ENCODE measurements around the gene G6PD. TPM values are rescaled to one million over a fixed set of nuclear protein-coding genes. Genes with fewer than 3 reads are reported as not detected.

Gene G6PD
- total and polyA plus RNA-seq, 2 donors (not counting 3 experiments of a cell fraction or from before 2014, with no cell fraction given), result 155 to 159 TPM

DNA sequence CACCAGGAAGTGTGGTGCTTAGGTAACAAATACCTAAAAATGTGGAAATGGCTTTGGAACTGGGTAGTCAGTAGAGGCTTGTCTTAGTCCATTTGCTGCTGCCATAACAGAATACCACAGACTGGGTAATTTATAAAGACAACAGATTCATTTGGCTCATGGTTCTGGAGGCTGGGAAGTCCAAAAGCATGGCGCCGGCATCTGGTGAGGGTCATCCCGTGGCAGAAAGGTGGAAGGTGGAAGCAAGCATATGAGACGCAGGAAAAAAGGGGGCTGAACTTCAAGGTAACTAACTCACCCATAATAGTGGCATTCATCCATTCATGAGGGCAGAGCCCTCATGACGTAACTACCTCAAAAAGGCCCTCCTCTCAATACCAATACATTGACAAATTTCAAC is 37.2 kb downstream of the G6PD start:
- BruUV-seq (replicated peaks), result no TSS peak
- H3K79me2 ChIP-seq (ENCODE audit: control insufficient read depth, insufficient read depth, low read length), result no peaks in the 10 kb centered on the region
- no peak overlapping the region for H3K27ac ChIP-seq (ENCODE audit: insufficient read depth, low read depth, low read length)

DNA sequence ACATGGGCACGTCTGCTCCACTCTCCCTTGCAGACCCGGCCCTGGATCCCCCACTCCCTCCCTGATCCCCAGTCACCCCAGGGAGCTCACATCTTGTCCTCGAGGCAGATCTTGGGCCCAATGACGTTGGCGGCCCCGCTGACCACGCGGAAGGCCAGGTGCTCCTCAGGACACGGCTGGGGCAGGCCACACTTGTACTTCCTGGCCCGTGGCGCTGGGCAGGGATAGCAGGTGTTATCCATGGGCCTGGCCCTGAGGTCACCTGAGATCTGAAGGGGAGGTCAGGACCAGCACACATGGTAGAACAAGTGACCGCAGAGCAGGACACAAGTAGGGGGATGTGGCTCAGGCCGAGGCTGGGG is 38.3 kb downstream of the G6PD start:
- no peaks in the 10 kb centered on the region for H3K79me2 ChIP-seq (ENCODE audit: control insufficient read depth, insufficient read depth, low read length)
- H2AFZ ChIP-seq (ENCODE audit: low read depth, low read length), result no peak overlapping the region
- no peaks in the 10 kb centered on the region for H3K36me3 ChIP-seq (ENCODE audit: control insufficient read depth in 2 of 2, extremely low read depth in 1 of 2, insufficient read depth in 2 of 2, low read length in 2 of 2)
- H3K9me1 ChIP-seq (replicated peaks; ENCODE audit: control insufficient read depth, extremely low read depth, insufficient read depth, low read length), result no peaks in the 10 kb centered on the region
- H3K4me1 ChIP-seq (ENCODE audit: control insufficient read depth, extremely low read depth, insufficient read depth, low read length), result peaks cover 6% of the 10 kb centered on the region
- no TSS peak for BruUV-seq (replicated peaks)
- H3K9ac ChIP-seq (replicated peaks; ENCODE audit: extremely low read depth, insufficient read depth, low read length), result no peak overlapping the region
- no peak for TF ChIP-seq MYC (IDR thresholded peaks at IDR 0.05; ENCODE audit: low read depth, low read length)
- TF ChIP-seq GATA2 (IDR thresholded peaks at IDR 0.05; ENCODE audit: insufficient read depth, insufficient read length, low read depth, low read length), result no peak
- no peak for TF ChIP-seq FOS (IDR thresholded peaks at IDR 0.05; ENCODE audit: borderline replicate concordance, insufficient read depth, low read length)
- no peak for TF ChIP-seq JUN (IDR thresholded peaks at IDR 0.05; ENCODE audit: borderline replicate concordance, insufficient read depth, insufficient read length, low read depth)
- no peak for TF ChIP-seq MAX (IDR thresholded peaks at IDR 0.05; ENCODE audit: insufficient read depth, insufficient read length)
- no peak for TF ChIP-seq EZH2 (IDR thresholded peaks at IDR 0.05; ENCODE audit: borderline replicate concordance, low read depth, low read length, severe bottlenecking)
- TF ChIP-seq, protein P1, sequence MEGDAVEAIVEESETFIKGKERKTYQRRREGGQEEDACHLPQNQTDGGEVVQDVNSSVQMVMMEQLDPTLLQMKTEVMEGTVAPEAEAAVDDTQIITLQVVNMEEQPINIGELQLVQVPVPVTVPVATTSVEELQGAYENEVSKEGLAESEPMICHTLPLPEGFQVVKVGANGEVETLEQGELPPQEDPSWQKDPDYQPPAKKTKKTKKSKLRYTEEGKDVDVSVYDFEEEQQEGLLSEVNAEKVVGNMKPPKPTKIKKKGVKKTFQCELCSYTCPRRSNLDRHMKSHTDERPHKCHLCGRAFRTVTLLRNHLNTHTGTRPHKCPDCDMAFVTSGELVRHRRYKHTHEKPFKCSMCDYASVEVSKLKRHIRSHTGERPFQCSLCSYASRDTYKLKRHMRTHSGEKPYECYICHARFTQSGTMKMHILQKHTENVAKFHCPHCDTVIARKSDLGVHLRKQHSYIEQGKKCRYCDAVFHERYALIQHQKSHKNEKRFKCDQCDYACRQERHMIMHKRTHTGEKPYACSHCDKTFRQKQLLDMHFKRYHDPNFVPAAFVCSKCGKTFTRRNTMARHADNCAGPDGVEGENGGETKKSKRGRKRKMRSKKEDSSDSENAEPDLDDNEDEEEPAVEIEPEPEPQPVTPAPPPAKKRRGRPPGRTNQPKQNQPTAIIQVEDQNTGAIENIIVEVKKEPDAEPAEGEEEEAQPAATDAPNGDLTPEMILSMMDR (IDR thresholded peaks at IDR 0.05; ENCODE audit: extremely low read depth in 1 of 2, insufficient read depth in 1 of 2, low read depth in 1 of 2, low read length in 2 of 2), result no peak
- no peak for TF ChIP-seq POLR2AphosphoS5 (IDR thresholded peaks at IDR 0.05; ENCODE audit: insufficient read depth, low read depth, low read length)
- no peak for TF ChIP-seq POLR2A (IDR thresholded peaks at IDR 0.05; ENCODE audit: low read depth, low read length)
- H3K27me3 ChIP-seq (ENCODE audit: control insufficient read depth in 2 of 2, insufficient read depth in 2 of 2, low read length in 2 of 2), result no peaks in the 10 kb centered on the region
- no peak overlapping the region for H3K4me2 ChIP-seq (ENCODE audit: insufficient read depth, low read length)
- dilution Hi-C loops (cut with MboI; ENCODE audit: extremely low pct_ligation_motif_present, low sequenced_read_pairs), result no loop called here
- POLR2A ChIA-PET, result no interaction called here
- no peak overlapping the region for H3K27ac ChIP-seq (ENCODE audit: insufficient read depth, low read depth, low read length)
- no peaks in the 10 kb centered on the region for H3K9me3 ChIP-seq (replicated peaks; ENCODE audit: control insufficient read depth, insufficient read depth, low read length)
- DNase-seq (ENCODE audit: low read depth, low spot score), result no peak
- no peaks in the 10 kb centered on the region for H4K20me1 ChIP-seq (replicated peaks; ENCODE audit: control insufficient read depth, extremely low read depth, insufficient read depth, low read length)
- intact Hi-C loops (cut with micrococcal nuclease), result no loop called here
- CTCF ChIA-PET, result no interaction called here
- FAIRE-seq, result no peak
- H3K4me3 ChIP-seq (replicated peaks in 1 of 3; ENCODE audit: insufficient read depth in 1 of 3, low read depth in 1 of 3, low read length in 3 of 3), result no peak overlapping the region

More for the DNA sequence above, 37.2 kb downstream of the G6PD start:
- dilution Hi-C loops (cut with MboI; ENCODE audit: extremely low pct_ligation_motif_present, low sequenced_read_pairs) (no loop called here), intact Hi-C loops (cut with micrococcal nuclease) (no loop called here)
- Histone ChIP-seq H4K20me1 (replicated peaks; ENCODE audit: control insufficient read depth, extremely low read depth, insufficient read depth, low read length) (no peaks in the 10 kb centered on the region), H3K9me1 (replicated peaks; ENCODE audit: control insufficient read depth, extremely low read depth, insufficient read depth, low read length) (no peaks in the 10 kb centered on the region), H2AFZ (ENCODE audit: low read depth, low read length) (no peak overlapping the region), H3K9me3 (replicated peaks; ENCODE audit: control insufficient read depth, insufficient read depth, low read length) (no peaks in the 10 kb centered on the region), H3K4me1 (ENCODE audit: control insufficient read depth, extremely low read depth, insufficient read depth, low read length) (peaks cover 6% of the 10 kb centered on the region), H3K27me3 (ENCODE audit: control insufficient read depth in 2 of 2, insufficient read depth in 2 of 2, low read length in 2 of 2) (no peaks in the 10 kb centered on the region), H3K4me2 (ENCODE audit: insufficient read depth, low read length) (no peak overlapping the region), H3K9ac (replicated peaks; ENCODE audit: extremely low read depth, insufficient read depth, low read length) (no peak overlapping the region), H3K4me3 (replicated peaks in 1 of 3; ENCODE audit: insufficient read depth in 1 of 3, low read depth in 1 of 3, low read length in 3 of 3) (no peak overlapping the region), H3K36me3 (ENCODE audit: control insufficient read depth in 2 of 2, extremely low read depth in 1 of 2, insufficient read depth in 2 of 2, low read length in 2 of 2) (no peaks in the 10 kb centered on the region)
- CTCF ChIA-PET, result no interaction called here
- POLR2A ChIA-PET, result no interaction called here
- FAIRE-seq, result no peak
- DNase-seq (ENCODE audit: low read depth, low spot score), result no peak
- TF ChIP-seq POLR2AphosphoS5 (IDR thresholded peaks at IDR 0.05; ENCODE audit: insufficient read depth, low read depth, low read length) (no peak), MYC (IDR thresholded peaks at IDR 0.05; ENCODE audit: low read depth, low read length) (no peak), FOS (IDR thresholded peaks at IDR 0.05; ENCODE audit: borderline replicate concordance, insufficient read depth, low read length) (no peak)
- TF ChIP-seq, protein P1 (IDR thresholded peaks at IDR 0.05; ENCODE audit: extremely low read depth in 1 of 2, insufficient read depth in 1 of 2, low read depth in 1 of 2, low read length in 2 of 2), result no peak
